Measurements from ENCODE around the gene OR3A3. TPM values are rescaled to one million over a fixed set of nuclear protein-coding genes. Genes with fewer than 3 reads are reported as not detected.
"Not testable (repeated sequence)": the region's sequence is repeated elsewhere in the genome, so short reads cannot be mapped to it uniquely, and the experiment has no call there.

The OR3A3 gene
- total RNA-seq, 3 donors from 2014 or later, result not detected

DNA sequence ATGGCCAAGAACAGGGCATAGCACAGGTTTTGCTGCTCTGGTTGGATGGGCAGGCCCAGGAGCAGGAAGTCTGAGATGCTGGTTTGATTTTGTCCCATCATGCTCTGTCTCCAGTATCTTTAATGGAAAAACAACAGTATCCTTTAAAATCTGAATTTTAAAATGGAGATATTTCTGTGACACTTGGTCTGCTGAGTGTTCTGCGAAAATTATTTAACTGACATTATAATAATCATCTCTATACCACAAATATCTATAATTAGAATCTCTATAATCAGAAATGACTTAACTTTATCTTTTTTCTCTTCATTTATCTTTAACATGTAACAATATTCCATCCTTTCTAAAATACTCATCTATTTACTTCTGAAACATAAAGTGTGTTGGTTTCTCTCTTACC, 12.9 kb upstream of the OR3A3 start, which contains the start of gene OR1E1:
Gene OR1E1, minus strand, starts transcription at position 101 of the 400 bp plus-strand sequence. Its CDS starts 0 bp downstream, at position 101.
- Histone ChIP-seq H3K4me3 (no peak within 1 kb of the TSS), H3K9me3 (no peaks in the 10 kb centered on the region), H3K4me1 (ENCODE audit: low read depth) (no peaks in the 10 kb centered on the region), H3K36me3 (ENCODE audit: low read depth) (no peaks in the 10 kb centered on the region)
- intact Hi-C loops (cut with DNase I, micrococcal nuclease), result no loop called here
- ATAC-seq (no peak), DNase-seq (no peak)
- no peak for TF ChIP-seq CTCF (IDR thresholded peaks at IDR 0.05)

DNA sequence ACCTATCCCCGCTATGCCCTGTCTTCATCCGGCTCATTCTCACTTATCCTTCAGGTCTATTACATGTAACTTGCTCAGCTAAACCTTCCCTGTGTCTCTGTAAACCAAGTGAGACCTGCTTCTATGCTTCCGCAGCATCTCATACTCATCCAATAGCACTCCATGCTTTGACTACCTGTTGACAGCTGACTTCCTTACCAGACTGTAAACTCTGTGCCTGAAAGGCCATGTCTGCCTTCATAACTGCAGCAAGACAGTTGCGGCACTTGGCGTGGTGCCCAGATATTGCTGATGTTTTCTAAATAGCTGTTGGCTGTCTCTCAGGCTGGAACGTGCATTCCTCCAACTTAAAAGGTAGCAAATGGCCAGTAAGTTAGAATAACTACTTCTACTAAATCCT, 11.1 kb upstream of the OR3A3 start:
- no peak for ATAC-seq
- DNase-seq, result no peak
- Histone ChIP-seq H3K36me3 (ENCODE audit: low read depth) (no peaks in the 10 kb centered on the region), H3K4me1 (ENCODE audit: low read depth) (no peaks in the 10 kb centered on the region), H3K9me3 (no peaks in the 10 kb centered on the region), H3K4me3 (no peak overlapping the region)
- TF ChIP-seq CTCF (IDR thresholded peaks at IDR 0.05), result no peak
- intact Hi-C loops (cut with DNase I, micrococcal nuclease), result no loop called here

DNA sequence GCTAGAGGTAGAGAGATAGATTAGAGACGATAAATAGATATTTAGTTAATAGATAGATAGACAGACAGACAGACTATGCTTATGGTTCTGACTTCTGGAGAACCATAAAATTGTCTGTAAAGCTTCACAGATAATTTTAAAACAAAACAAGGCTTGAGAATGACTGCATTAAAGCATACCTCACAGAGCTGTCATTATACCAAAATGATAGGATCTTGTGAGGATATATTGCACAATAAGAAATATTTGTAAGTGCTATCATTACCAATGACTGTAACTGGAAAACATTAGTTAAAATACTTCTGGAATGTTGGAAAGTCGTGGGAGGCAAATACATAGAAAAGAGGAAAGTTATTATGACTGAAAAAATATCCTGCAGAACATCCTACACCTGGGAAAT, 9.4 kb upstream of the OR3A3 start:
- no peak overlapping the region for H3K4me3 ChIP-seq
- ATAC-seq, result no peak
- no peak for DNase-seq
- no peaks in the 10 kb centered on the region for H3K9me3 ChIP-seq
- TF ChIP-seq CTCF (IDR thresholded peaks at IDR 0.05), result no peak
- H3K4me1 ChIP-seq (ENCODE audit: low read depth), result no peaks in the 10 kb centered on the region
- H3K36me3 ChIP-seq (ENCODE audit: low read depth), result no peaks in the 10 kb centered on the region
- intact Hi-C loops (cut with DNase I, micrococcal nuclease), result no loop called here

GRCh38 chr17:3403856-3404255, 7.3 kb upstream of the OR3A3 start:
- H3K4me1 ChIP-seq (ENCODE audit: low read depth); H3K4me3 ChIP-seq; intact Hi-C loops (cut with DNase I, micrococcal nuclease); H3K36me3 ChIP-seq (ENCODE audit: low read depth); H3K9me3 ChIP-seq; DNase-seq; ATAC-seq: not testable (repeated sequence)

DNA sequence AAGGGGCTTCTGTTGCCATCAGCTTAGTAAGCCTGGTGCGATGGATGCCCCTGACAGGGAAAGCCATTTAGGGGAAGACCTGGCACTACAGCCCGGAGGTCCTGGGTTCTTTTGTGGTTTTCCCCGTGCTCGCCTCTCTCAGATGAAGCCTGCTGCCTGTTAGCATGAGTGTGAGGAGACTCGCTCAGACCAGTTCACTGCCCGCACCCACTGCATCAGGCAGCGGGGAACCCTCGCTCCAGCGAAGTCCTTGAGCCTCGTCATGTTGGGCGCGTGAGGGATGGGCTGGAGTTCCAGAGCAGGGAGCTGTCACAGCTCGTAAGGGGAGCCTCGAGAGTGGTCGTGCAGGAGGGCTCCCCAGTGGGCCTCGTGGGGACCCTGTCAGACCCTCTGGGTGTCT, 1.0 kb downstream of the OR3A3 start:
- H3K36me3 ChIP-seq (ENCODE audit: low read depth); H3K9me3 ChIP-seq; H3K4me3 ChIP-seq; H3K4me1 ChIP-seq (ENCODE audit: low read depth); intact Hi-C loops (cut with DNase I, micrococcal nuclease); DNase-seq; ATAC-seq: not testable (repeated sequence)

DNA sequence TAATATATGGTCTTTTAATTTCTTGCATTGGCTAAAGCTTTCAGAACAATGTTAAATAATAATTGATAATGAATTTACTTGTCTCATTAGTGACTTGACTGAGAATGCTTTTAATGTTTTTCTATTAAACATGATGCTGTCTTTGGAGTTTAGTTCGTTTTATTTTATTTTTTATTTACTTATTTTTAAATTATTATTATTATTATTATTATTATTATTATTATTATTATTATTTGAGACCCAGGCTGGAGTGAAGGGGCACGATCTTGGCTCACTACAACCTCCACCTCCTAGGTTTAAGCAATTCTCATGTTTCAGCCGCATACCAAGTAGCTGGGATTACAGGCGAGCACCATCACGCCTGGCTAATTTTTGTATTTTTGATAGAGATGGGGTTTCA, 4.4 kb downstream of the OR3A3 start:
- Histone ChIP-seq H3K4me1 (ENCODE audit: low read depth) (no peaks in the 10 kb centered on the region), H3K9me3 (no peaks in the 10 kb centered on the region), H3K36me3 (ENCODE audit: low read depth) (no peaks in the 10 kb centered on the region), H3K4me3 (no peak overlapping the region)
- no peak for TF ChIP-seq CTCF (IDR thresholded peaks at IDR 0.05)
- DNase-seq (no peak), ATAC-seq (no peak)
- intact Hi-C loops (cut with DNase I, micrococcal nuclease), result no loop called here

DNA sequence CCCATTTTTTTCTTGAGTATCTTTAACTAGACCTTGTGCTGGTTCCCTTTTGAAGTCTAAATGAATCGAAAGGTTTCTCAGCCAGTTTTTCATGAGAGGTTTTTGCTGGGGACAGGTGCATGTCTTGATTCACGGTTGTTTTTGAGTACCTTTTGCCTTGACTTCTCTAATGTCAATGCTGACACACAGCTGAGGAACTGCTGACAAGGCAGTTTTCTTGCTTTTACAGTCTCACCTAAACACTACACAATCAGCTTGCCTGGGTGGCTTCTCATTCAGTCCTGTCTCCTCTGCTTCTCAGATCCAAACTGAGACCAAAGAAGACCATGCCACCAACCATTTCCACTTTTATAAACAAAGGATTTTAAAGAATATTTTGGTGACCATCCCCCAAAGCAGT, 7.1 kb downstream of the OR3A3 start:
- TF ChIP-seq CTCF (IDR thresholded peaks at IDR 0.05), result no peak
- Histone ChIP-seq H3K4me1 (ENCODE audit: low read depth) (no peaks in the 10 kb centered on the region), H3K4me3 (no peak overlapping the region), H3K36me3 (ENCODE audit: low read depth) (no peaks in the 10 kb centered on the region), H3K9me3 (no peaks in the 10 kb centered on the region)
- intact Hi-C loops (cut with DNase I, micrococcal nuclease), result no loop called here
- ATAC-seq (no peak), DNase-seq (no peak)

- H3K4me3 ChIP-seq; H3K9me3 ChIP-seq; H3K36me3 ChIP-seq (ENCODE audit: low read depth); H3K4me1 ChIP-seq (ENCODE audit: low read depth); intact Hi-C loops (cut with DNase I, micrococcal nuclease): not testable (repeated sequence)
- ATAC-seq (peak; percentile 36), DNase-seq (peak in 2 of 3 donors; percentile 30 to 36)
These were observed 22.0 kb downstream of the OR3A3 start for GRCh38 chr17:3433215-3433614.

All from mucosa of descending colon (tissue), 3 donors.